Vagina (tissue), 2 donors: Measurements from ENCODE around the gene FBXO42. TPM values are rescaled to one million over a fixed set of nuclear protein-coding genes. Genes with fewer than 3 reads are reported as not detected.

Experiments used
- DNase-seq, 2 donors: peaks; one replicate each; pipeline ENCODE4 v3.0.0-alpha.2; 2017; ENCODE audit errors: extremely low spot score in 2 of 2
- H3K27ac ChIP-seq: fragments of 200-600 bp; sonication (generic); one replicate; pipeline ENCODE4 v1.5.1; 2019
- H3K27me3 ChIP-seq: fragments of 200-600 bp; sonication (generic); one replicate; pipeline ENCODE4 v1.5.1; 2019
- H3K36me3 ChIP-seq, 2 donors: fragments of 200-600 bp; sonication (generic); one replicate each; pipeline ENCODE4 v1.5.1; 2017 to 2019
- H3K4me1 ChIP-seq: fragments of 200-600 bp; sonication (generic); one replicate; pipeline ENCODE4 v1.5.1; 2019
- H3K4me3 ChIP-seq, 2 donors: fragments of 200-600 bp; sonication (generic); 1 replicate in 1 of 2; 2 replicates in 1 of 2; pipeline ENCODE4 v1.5.1; 2016 to 2019
- H3K9me3 ChIP-seq: fragments of 200-600 bp; sonication (generic); one replicate; pipeline ENCODE4 v1.5.1; 2019
- CTCF ChIP-seq, 3 experiments: fragments of 450-650 bp in 2 of 3; fragments of 200-600 bp in 1 of 3; sonication (generic) in 1 of 3; IDR thresholded peaks; one replicate each; pipeline ENCODE4 v1.5.1; 2017 to 2019; ENCODE audit warnings: antibody characterized with exemption in 3 of 3, mild to moderate bottlenecking in 2 of 3, moderate library complexity in 2 of 3
- POLR2A ChIP-seq, 2 donors: fragments of 450-650 bp; IDR thresholded peaks; one replicate each; pipeline ENCODE4 v1.6.1; 2017; ENCODE audit warnings: antibody characterized with exemption in 2 of 2, mild to moderate bottlenecking in 2 of 2, moderate library complexity in 2 of 2
- POLR2AphosphoS5 ChIP-seq, 2 donors: sonication (generic); formaldehyde crosslinking; IDR thresholded peaks; one replicate each; pipeline ENCODE4 v1.9.0; 2017; ENCODE audit warnings: antibody characterized with exemption in 2 of 2, mild to moderate bottlenecking in 2 of 2, low read depth in 1 of 2; ENCODE audit not compliant: insufficient read depth in 1 of 2
- intact Hi-C: fragments of 100-400 bp; cut with DNase I; formaldehyde crosslinking; loops from one replicate; pipeline ENCODE4 v1.15.1; 2023
- total RNA-seq: library from RNA; depleted of rRNA; stranded (reverse); fragments of >200 nt; gene quantifications from one replicate; pipeline ENCODE4 v1.2.3, GENCODE V29; 2016

Gene FBXO42
- total RNA-seq, 1 donor from 2014 or later, result 24.8 TPM

GRCh38 chr1:16387201-16388188, 35.2 kb upstream of the FBXO42 start:
- Histone ChIP-seq H3K36me3 (no peaks in the 10 kb centered on the region), H3K9me3 (no peaks in the 10 kb centered on the region), H3K27me3 (no peaks in the 10 kb centered on the region), H3K4me1 (peaks cover 73% of the 10 kb centered on the region), H3K27ac (peak overlapping the region; percentile 41), H3K4me3 (peak overlapping the region; percentile 10 to 20)
- TF ChIP-seq POLR2AphosphoS5 (IDR thresholded peaks at IDR 0.05; ENCODE audit: insufficient read depth in 1 of 2, low read depth in 1 of 2) (no peak), POLR2A (IDR thresholded peaks at IDR 0.05) (no peak), CTCF (IDR thresholded peaks at IDR 0.05) (no peak)
- intact Hi-C loops, result no loop called here
- no peak for DNase-seq

GRCh38 chr1:16386454-16387113, 34.3 kb upstream of the FBXO42 start:
- DNase-seq, result no peak
- intact Hi-C loops, result no loop called here
- TF ChIP-seq CTCF (IDR thresholded peaks at IDR 0.05) (no peak), POLR2A (IDR thresholded peaks at IDR 0.05) (no peak), POLR2AphosphoS5 (IDR thresholded peaks at IDR 0.05; ENCODE audit: insufficient read depth in 1 of 2, low read depth in 1 of 2) (no peak)
- H3K27me3 ChIP-seq, result no peaks in the 10 kb centered on the region
- H3K36me3 ChIP-seq, result no peaks in the 10 kb centered on the region
- H3K27ac ChIP-seq, result peak overlapping the region; percentile 21
- H3K9me3 ChIP-seq, result no peaks in the 10 kb centered on the region
- H3K4me1 ChIP-seq, result peaks cover 64% of the 10 kb centered on the region
- H3K4me3 ChIP-seq, result peak overlapping the region in 1 of 2 donors; percentile 10

GRCh38 chr1:16385659-16386453, 33.6 kb upstream of the FBXO42 start:
- Histone ChIP-seq H3K27me3 (no peaks in the 10 kb centered on the region), H3K36me3 (no peaks in the 10 kb centered on the region), H3K4me3 (no peak overlapping the region), H3K4me1 (peaks cover 56% of the 10 kb centered on the region), H3K27ac (peak overlapping the region; percentile 38), H3K9me3 (no peaks in the 10 kb centered on the region)
- TF ChIP-seq CTCF (IDR thresholded peaks at IDR 0.05), result no peak
- TF ChIP-seq POLR2A (IDR thresholded peaks at IDR 0.05), result no peak
- no peak for TF ChIP-seq POLR2AphosphoS5 (IDR thresholded peaks at IDR 0.05; ENCODE audit: insufficient read depth in 1 of 2, low read depth in 1 of 2)
- intact Hi-C loops, result no loop called here
- DNase-seq, result no peak

GRCh38 chr1:16383888-16384287, 31.6 kb upstream of the FBXO42 start:
- intact Hi-C loops, result no loop called here
- Histone ChIP-seq H3K4me3 (no peak overlapping the region), H3K27me3 (no peaks in the 10 kb centered on the region), H3K9me3 (no peaks in the 10 kb centered on the region), H3K4me1 (peaks cover 47% of the 10 kb centered on the region), H3K36me3 (no peaks in the 10 kb centered on the region), H3K27ac (no peak overlapping the region)
- no peak for DNase-seq
- TF ChIP-seq CTCF (IDR thresholded peaks at IDR 0.05) (no peak), POLR2A (IDR thresholded peaks at IDR 0.05) (no peak), POLR2AphosphoS5 (IDR thresholded peaks at IDR 0.05; ENCODE audit: insufficient read depth in 1 of 2, low read depth in 1 of 2) (no peak)
